Adrenal gland (tissue), 5 donors: ENCODE results near the gene NOXA1.

ENCODE experiments used
- CTCF ChIP-seq, 6 experiments: fragments of 450-650 bp in 4 of 6; fragments of 200-600 bp in 2 of 6; sonication (generic) in 1 of 6; IDR thresholded peaks; 1 replicate in 5 of 6; 2 replicates in 1 of 6; pipeline versions ENCODE4 v1.5.1 to v1.8.0; 2016 to 2021; ENCODE audit warnings: antibody characterized with exemption in 6 of 6, mild to moderate bottlenecking in 2 of 6, moderate library complexity in 1 of 6
- POLR2A ChIP-seq, 2 donors: fragments of 450-650 bp; IDR thresholded peaks; one replicate each; pipeline ENCODE4 v1.6.1; 2017; ENCODE audit warnings: antibody characterized with exemption in 2 of 2, mild to moderate bottlenecking in 2 of 2, moderate library complexity in 1 of 2
- donor health status: DM: no; HTN: no; CAD: no.

DNA sequence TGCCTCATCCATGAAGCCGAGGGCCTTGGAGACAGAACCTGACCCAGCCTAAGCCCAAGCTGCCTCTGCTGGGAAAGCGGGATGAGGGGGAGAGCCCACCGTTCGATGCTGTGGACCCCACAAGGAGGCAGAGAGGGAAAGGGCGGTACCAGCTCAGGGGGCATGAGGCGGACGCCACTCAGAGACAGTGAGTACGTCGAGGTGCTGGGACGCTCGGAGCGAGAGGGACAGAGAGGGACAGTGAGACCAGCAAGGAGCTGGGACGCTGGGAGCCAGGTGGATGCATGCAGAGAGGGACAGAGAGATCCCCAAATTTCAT lies 33.8 kb upstream of the NOXA1 start:
- TF ChIP-seq POLR2A (IDR thresholded peaks at IDR 0.05) (no peak), CTCF (IDR thresholded peaks at IDR 0.05) (no peak)
